Naive B cell (primary cell): ENCODE results near the gene GLRA2. TPM values are rescaled to one million over a fixed set of nuclear protein-coding genes. Genes with fewer than 3 reads are reported as not detected.

Experiments
- ATAC-seq, 2 donors: fragments of 150-1000 bp; cut with Tn5 transposase; 2 replicates each; pipeline ENCODE4 v1.10.0; 2021; ENCODE audit warnings: low read depth in 2 of 2, mild to moderate bottlenecking in 2 of 2, moderate library complexity in 2 of 2
- DNase-seq: peaks from one replicate; pipeline ENCODE4 v3.0.0; 2022
- H3K27ac Mint-ChIP-seq, 6 donors: one replicate each; pipeline ENCODE4 v1.8.0; 2020 to 2022; ENCODE audit warnings: mild to moderate bottlenecking in 6 of 6, mixed read lengths in 6 of 6, moderate library complexity in 5 of 6, inconsistent platforms in 2 of 6
- H3K27me3 Mint-ChIP-seq, 3 donors: one replicate each; pipeline ENCODE4 v1.8.0; 2021 to 2022; ENCODE audit warnings: mixed read lengths in 3 of 3, mild to moderate bottlenecking in 1 of 3
- H3K36me3 Mint-ChIP-seq, 2 donors: one replicate each; pipeline ENCODE4 v1.8.0; 2020 to 2022; ENCODE audit warnings: mixed read lengths in 2 of 2, inconsistent platforms in 1 of 2, mild to moderate bottlenecking in 1 of 2
- H3K4me1 Mint-ChIP-seq, 3 donors: one replicate each; pipeline ENCODE4 v1.8.0; 2020 to 2022; ENCODE audit warnings: mixed read lengths in 3 of 3, inconsistent platforms in 1 of 3, mild to moderate bottlenecking in 1 of 3, moderate library complexity in 1 of 3
- H3K4me3 Mint-ChIP-seq, 8 donors: one replicate each; pipeline ENCODE4 v1.8.0; 2020 to 2022; ENCODE audit warnings: mild to moderate bottlenecking in 8 of 8, mixed read lengths in 8 of 8, moderate library complexity in 8 of 8, inconsistent platforms in 2 of 8
- H3K9me3 Mint-ChIP-seq, 7 donors: one replicate each; pipeline ENCODE4 v1.8.0; 2020 to 2022; ENCODE audit warnings: mixed read lengths in 7 of 7, mild to moderate bottlenecking in 5 of 7, inconsistent platforms in 2 of 7, moderate library complexity in 1 of 7
- polyA plus RNA-seq, 6 donors: library from polyadenylated mRNA; unstranded; fragments of 300-500 nt; fragmentation: Illumina TruSeq; gene quantifications; one replicate each; pipeline ENCODE4 v1.2.3, GENCODE V29; 2021; ENCODE audit warnings: low read depth in 6 of 6

GLRA2 gene
- polyA plus RNA-seq: not detected

- no peaks in the 10 kb centered on the region for H3K36me3 Mint-ChIP-seq
- no peak within 1 kb of the TSS for H3K27ac Mint-ChIP-seq
- H3K4me3 Mint-ChIP-seq: peak within 1 kb of the TSS in 3 of 8 donors; percentile 51 to 87 (median 72)
- H3K4me1 Mint-ChIP-seq: peaks cover 4 to 5% (median 5%) of the 10 kb centered on the region in 3 donors
- H3K27me3 Mint-ChIP-seq: peaks cover under 1 to 8% (median 5%) of the 10 kb centered on the region in 3 donors
- DNase-seq (no peak), ATAC-seq (no peak)
- H3K9me3 Mint-ChIP-seq: peaks cover 0 to 7% (median 0%) of the 10 kb centered on the region in 7 donors
Measured at GRCh38 chrX:14529290-14529989, at the start of gene GLRA2. Gene GLRA2 (plus strand): TSS chrX:14529536. CDS start chrX:14530058, 522 bp downstream.

GRCh38 chrX:14489437-14489836 lies 39.9 kb upstream of the GLRA2 start:
- Mint-ChIP-seq H3K27me3 (peaks cover 0 to 6% (median 0%) of the 10 kb centered on the region in 3 donors), H3K4me1 (no peaks in the 10 kb centered on the region), H3K27ac (no peak overlapping the region), H3K9me3 (no peaks in the 10 kb centered on the region), H3K4me3 (no peak overlapping the region), H3K36me3 (no peaks in the 10 kb centered on the region)
- ATAC-seq: no peak
- DNase-seq: no peak

GRCh38 chrX:14491689-14492088 lies 37.6 kb upstream of the GLRA2 start:
- H3K4me3 Mint-ChIP-seq: no peak overlapping the region
- DNase-seq (no peak), ATAC-seq (no peak)
- peaks cover 0 to under 1% (median 0%) of the 10 kb centered on the region in 3 donors for H3K4me1 Mint-ChIP-seq
- H3K36me3 Mint-ChIP-seq: no peaks in the 10 kb centered on the region
- H3K9me3 Mint-ChIP-seq: no peaks in the 10 kb centered on the region
- no peak overlapping the region for H3K27ac Mint-ChIP-seq
- no peaks in the 10 kb centered on the region for H3K27me3 Mint-ChIP-seq

- Mint-ChIP-seq H3K27ac (peak overlapping the region in 3 of 6 donors; percentile 44 to 75 (median 74)), H3K9me3 (peaks cover 0 to under 1% (median 0%) of the 10 kb centered on the region in 7 donors), H3K4me1 (peaks cover 0 to 11% (median 8%) of the 10 kb centered on the region in 3 donors), H3K36me3 (no peaks in the 10 kb centered on the region), H3K4me3 (peak overlapping the region in 7 of 8 donors; percentile 4 to 78 (median 66)), H3K27me3 (peaks cover 0 to 5% (median 5%) of the 10 kb centered on the region in 3 donors)
- DNase-seq (no peak), ATAC-seq (no peak)
Measured at GRCh38 chrX:14496674-14497073, 32.7 kb upstream of the GLRA2 start.

- H3K36me3 Mint-ChIP-seq: no peaks in the 10 kb centered on the region
- DNase-seq: peak; percentile 1
- peak; percentile 37 for ATAC-seq
Measured at GRCh38 chrX:14497184-14497666, 32.1 kb upstream of the GLRA2 start.

GRCh38 chrX:14501327-14501726 lies 28.0 kb upstream of the GLRA2 start:
- Mint-ChIP-seq H3K36me3 (no peaks in the 10 kb centered on the region), H3K4me1 (peaks cover 0 to 11% (median 8%) of the 10 kb centered on the region in 3 donors), H3K9me3 (peaks cover 0 to 4% (median 0%) of the 10 kb centered on the region in 7 donors), H3K27me3 (peaks cover 1 to 10% (median 5%) of the 10 kb centered on the region in 3 donors), H3K27ac (no peak overlapping the region), H3K4me3 (no peak overlapping the region)
- ATAC-seq: no peak
- DNase-seq: no peak

More at GRCh38 chrX:14497184-14497666, 32.1 kb upstream of the GLRA2 start:
- Mint-ChIP-seq H3K9me3 (peaks cover 0 to 4% (median 0%) of the 10 kb centered on the region in 7 donors), H3K4me3 (peak overlapping the region; percentile 28 to 80 (median 66)), H3K27ac (peak overlapping the region in 4 of 6 donors; percentile 22 to 75 (median 59)), H3K27me3 (peaks cover 0 to 10% (median 5%) of the 10 kb centered on the region in 3 donors), H3K4me1 (peaks cover 0 to 11% (median 8%) of the 10 kb centered on the region in 3 donors)

- peaks cover 11 to 12% (median 11%) of the 10 kb centered on the region in 3 donors for H3K27me3 Mint-ChIP-seq
- no peak for DNase-seq
- H3K36me3 Mint-ChIP-seq: no peaks in the 10 kb centered on the region
- peaks cover 0 to 4% (median 2%) of the 10 kb centered on the region in 7 donors for H3K9me3 Mint-ChIP-seq
- no peaks in the 10 kb centered on the region for H3K4me1 Mint-ChIP-seq
- no peak overlapping the region for H3K4me3 Mint-ChIP-seq
- H3K27ac Mint-ChIP-seq: no peak overlapping the region
- ATAC-seq: no peak
Measured at GRCh38 chrX:14504960-14505538, 24.3 kb upstream of the GLRA2 start.

- no peak for DNase-seq
- H3K4me1 Mint-ChIP-seq: no peaks in the 10 kb centered on the region
- H3K4me3 Mint-ChIP-seq: no peak overlapping the region
- no peak overlapping the region for H3K27ac Mint-ChIP-seq
- no peak for ATAC-seq
- no peaks in the 10 kb centered on the region for H3K36me3 Mint-ChIP-seq
- H3K9me3 Mint-ChIP-seq: peaks cover 0 to 4% (median 2%) of the 10 kb centered on the region in 7 donors
- peaks cover 11 to 16% (median 12%) of the 10 kb centered on the region in 3 donors for H3K27me3 Mint-ChIP-seq
Measured at GRCh38 chrX:14505648-14506047, 23.7 kb upstream of the GLRA2 start.

GRCh38 chrX:14506866-14507265 lies 22.5 kb upstream of the GLRA2 start:
- H3K4me3 Mint-ChIP-seq: no peak overlapping the region
- ATAC-seq (no peak), DNase-seq (no peak)
- H3K27ac Mint-ChIP-seq: no peak overlapping the region
- peaks cover 0 to 3% (median under 1%) of the 10 kb centered on the region in 7 donors for H3K9me3 Mint-ChIP-seq
- no peaks in the 10 kb centered on the region for H3K4me1 Mint-ChIP-seq
- no peaks in the 10 kb centered on the region for H3K36me3 Mint-ChIP-seq
- peaks cover 7 to 11% (median 9%) of the 10 kb centered on the region in 3 donors for H3K27me3 Mint-ChIP-seq

- Mint-ChIP-seq H3K9me3 (peaks cover 0 to 7% (median 5%) of the 10 kb centered on the region in 7 donors), H3K4me3 (no peak overlapping the region), H3K27ac (no peak overlapping the region), H3K27me3 (peaks cover 6 to 11% (median 7%) of the 10 kb centered on the region in 3 donors), H3K4me1 (no peaks in the 10 kb centered on the region), H3K36me3 (no peaks in the 10 kb centered on the region)
- ATAC-seq (no peak), DNase-seq (no peak)
Measured at GRCh38 chrX:14508025-14508690, 21.2 kb upstream of the GLRA2 start.

- H3K4me3 Mint-ChIP-seq: no peak overlapping the region
- H3K4me1 Mint-ChIP-seq: no peaks in the 10 kb centered on the region
- DNase-seq: no peak
- peaks cover 0 to 11% (median 6%) of the 10 kb centered on the region in 7 donors for H3K9me3 Mint-ChIP-seq
- H3K36me3 Mint-ChIP-seq: no peaks in the 10 kb centered on the region
- no peak for ATAC-seq
- no peak overlapping the region for H3K27ac Mint-ChIP-seq
- H3K27me3 Mint-ChIP-seq: peaks cover 6 to 11% (median 7%) of the 10 kb centered on the region in 3 donors
Measured at GRCh38 chrX:14509325-14510057, 19.8 kb upstream of the GLRA2 start.

- peaks cover 0 to 7% (median 0%) of the 10 kb centered on the region in 7 donors for H3K9me3 Mint-ChIP-seq
- H3K27me3 Mint-ChIP-seq: peaks cover 0 to 8% (median 5%) of the 10 kb centered on the region in 3 donors
- peak; percentile 9 for DNase-seq
- H3K4me3 Mint-ChIP-seq: peak overlapping the region in 1 of 8 donors; percentile 87
- no peak for ATAC-seq
- no peaks in the 10 kb centered on the region for H3K36me3 Mint-ChIP-seq
- peaks cover 4 to 5% (median 5%) of the 10 kb centered on the region in 3 donors for H3K4me1 Mint-ChIP-seq
- no peak overlapping the region for H3K27ac Mint-ChIP-seq
Measured at GRCh38 chrX:14528629-14529289, 577 bp upstream of the GLRA2 start.
